K562 (cell line): Measurements from ENCODE around the gene GP1BB. TPM values are rescaled to one million over a fixed set of nuclear protein-coding genes. Genes with fewer than 3 reads are reported as not detected.
A peak's percentile ranks its signal among the peaks of the same experiment; 100 is the strongest.

Source experiments
- ATAC-seq: fragments of 200-7000 bp; cut with Tn5 transposase; 3 replicates; pipeline ENCODE4 v1.9.1; 2020; ENCODE audit warnings: moderate library complexity
- BruUV-seq: library from RNA; stranded (reverse); fragments of 400-500 nt; replicated peaks from 2 replicates; lab custom pipeline; 2021; lab: Mats Ljungman, UMichigan
- CTCF ChIA-PET: fragments of 300-600 bp; formaldehyde crosslinking; extraction: SDS; loops from one replicate; lab custom pipeline; 2021; ENCODE audit warnings: low intra/inter-chr PET ratio; lab: Yijun Ruan, JAX
- POLR2A ChIA-PET: fragments of 300-600, 350-650 bp; sonication (Branson Sonifier 250); formaldehyde crosslinking; extraction: SDS; loops from one replicate; lab custom pipeline; 2021; ENCODE audit warnings: antibody characterized with exemption, inconsistent platforms; lab: Yijun Ruan, JAX
- DNase-seq, 4 experiments: peaks; one replicate each; pipeline versions ENCODE4 v3.0.0 to v3.0.0-alpha.2; 2011 to 2018; ENCODE audit warnings: low spot score in 3 of 4, mixed read lengths in 3 of 4; ENCODE audit errors: extremely low read depth in 1 of 4
- FAIRE-seq: peaks from 2 replicates; lab custom pipeline; 2011; peaks lifted over from hg19 to GRCh38; lab: Jason Lieb, UNC
- H2AFZ ChIP-seq: 2 replicates; pipeline ENCODE4 v1.6.0; 2011; ENCODE audit warnings: low read depth, low read length, control low read depth, inconsistent platforms
- H3K27ac ChIP-seq: fragments of 200-600 bp; 3 replicates; pipeline ENCODE4 v1.8.0; 2011; ENCODE audit warnings: low read depth, mild to moderate bottlenecking, control low read depth, inconsistent platforms, low read length, moderate library complexity, mixed read lengths; ENCODE audit errors: extremely low read depth
- H3K27me3 ChIP-seq, 2 experiments: fragments of 300-600 bp in 1 of 2; 2 replicates in 1 of 2; 3 replicates in 1 of 2; pipeline versions ENCODE4 v1.6.0 to v1.8.0; 2011; ENCODE audit warnings: inconsistent platforms in 2 of 2, low read length in 2 of 2, mild to moderate bottlenecking in 1 of 2, mixed read lengths in 1 of 2, moderate library complexity in 1 of 2; ENCODE audit not compliant: control insufficient read depth in 2 of 2, insufficient read depth in 2 of 2
- H3K36me3 ChIP-seq: fragments of 300-600 bp; 3 replicates; pipeline ENCODE4 v1.8.0; 2011; ENCODE audit warnings: mild to moderate bottlenecking, low read length, inconsistent platforms; ENCODE audit not compliant: control insufficient read depth, insufficient read depth
- H3K4me1 ChIP-seq, 2 experiments: fragments of 200-600 bp in 1 of 2; replicated peaks in 1 of 2; 2 replicates in 1 of 2; 3 replicates in 1 of 2; pipeline versions ENCODE4 v1.5.1 to v1.8.0; 2011; ENCODE audit warnings: inconsistent platforms in 2 of 2, low read length in 2 of 2, mild to moderate bottlenecking in 1 of 2, mixed read lengths in 1 of 2, moderate library complexity in 1 of 2; ENCODE audit not compliant: control insufficient read depth in 2 of 2, insufficient read depth in 2 of 2
- H3K4me2 ChIP-seq: 2 replicates; pipeline ENCODE4 v1.6.1; 2011; ENCODE audit warnings: low read length, control low read depth, inconsistent platforms, mixed read lengths; ENCODE audit not compliant: insufficient read depth
- H3K4me3 ChIP-seq: fragments of 200-600 bp; sonication (generic), shearing (Covaris generic); 2 replicates; pipeline ENCODE4 v1.5.1; 2016; ENCODE audit warnings: control low read depth, inconsistent platforms
- H3K79me2 ChIP-seq: fragments of 200-600 bp; 3 replicates; pipeline ENCODE4 v1.8.0; 2011; ENCODE audit warnings: low read length, inconsistent platforms; ENCODE audit not compliant: control insufficient read depth, insufficient read depth
- H3K9ac ChIP-seq, 2 experiments: 2 replicates each; pipeline versions ENCODE4 v1.6.0 to v1.6.1; 2011; ENCODE audit warnings: low read depth in 2 of 2, low read length in 2 of 2, control low read depth in 1 of 2, inconsistent platforms in 1 of 2, mild to moderate bottlenecking in 1 of 2, mixed read lengths in 1 of 2; ENCODE audit not compliant: insufficient read depth in 1 of 2
- H3K9me1 ChIP-seq: one replicate; pipeline ENCODE4 v1.6.0; 2011; ENCODE audit warnings: inconsistent platforms, mild to moderate bottlenecking, low read length, moderate library complexity; ENCODE audit not compliant: control insufficient read depth, insufficient read depth
- H3K9me3 ChIP-seq: replicated peaks from 2 replicates; pipeline ENCODE4 v1.5.1; 2011; ENCODE audit warnings: low read depth, low read length, inconsistent platforms; ENCODE audit not compliant: control insufficient read depth, insufficient read depth
- H4K20me1 ChIP-seq: replicated peaks from 2 replicates; pipeline ENCODE4 v1.6.1; 2011; ENCODE audit warnings: low read length, inconsistent platforms, mixed read lengths; ENCODE audit not compliant: control insufficient read depth, insufficient read depth
- CHD1 ChIP-seq: fragments of 200-600 bp; sonication (generic); IDR thresholded peaks from one replicate; pipeline ENCODE4 v1.6.1; 2012; ENCODE audit warnings: mild to moderate bottlenecking, moderate library complexity, low read length, inconsistent platforms
- FOS ChIP-seq: IDR thresholded peaks from 3 replicates; pipeline ENCODE4 v1.6.1; 2011; ENCODE audit not compliant: insufficient read length; ENCODE audit errors: extremely low read depth
- HDAC3 ChIP-seq: fragments of 450-650 bp; IDR thresholded peaks from 2 replicates; pipeline ENCODE4 v1.6.1; 2018; ENCODE audit warnings: borderline replicate concordance, mild to moderate bottlenecking, moderate library complexity; ENCODE audit not compliant: partially characterized antibody
- HOXB6 ChIP-seq: fragments of 250-450 bp; sonication (Bioruptor Pico); IDR thresholded peaks from 2 replicates; pipeline ENCODE4 v1.5.1; 2022; ENCODE audit warnings: mild to moderate bottlenecking, borderline replicate concordance
- L3MBTL2 ChIP-seq: fragments of 450-650 bp; IDR thresholded peaks from 2 replicates; pipeline ENCODE4 v1.6.1; 2016; ENCODE audit warnings: mild to moderate bottlenecking, moderate library complexity
- LARP7 ChIP-seq: fragments of 450-650 bp; IDR thresholded peaks from 2 replicates; pipeline ENCODE4 v1.6.1; 2016
- MCM3 ChIP-seq: fragments of 450-650 bp; IDR thresholded peaks from 2 replicates; pipeline ENCODE4 v1.6.1; 2016
- MTF1 ChIP-seq: fragments of 250-450 bp; sonication (Bioruptor Pico); IDR thresholded peaks from 2 replicates; pipeline ENCODE4 v1.9.0; 2021; ENCODE audit warnings: moderate library complexity, mild to moderate bottlenecking, inconsistent platforms, borderline replicate concordance
- MYC ChIP-seq, 2 experiments: fragments of 250-450 bp in 1 of 2; sonication (Bioruptor Pico) in 1 of 2; IDR thresholded peaks; 2 replicates each; pipeline versions ENCODE4 v1.5.1 to v1.6.1; 2012 to 2021; ENCODE audit warnings: low read depth in 2 of 2, borderline replicate concordance in 1 of 2, improper control_type of control experiment in 1 of 2, low read length in 1 of 2, mild to moderate bottlenecking in 1 of 2, moderate library complexity in 1 of 2
- NR4A1 ChIP-seq, 2 experiments: fragments of 250-450 bp in 1 of 2; fragments of 450-650 bp in 1 of 2; sonication (Bioruptor Pico) in 1 of 2; IDR thresholded peaks; 2 replicates each; pipeline versions ENCODE4 v1.4.0 to v1.6.1; 2016 to 2020; ENCODE audit warnings: mild to moderate bottlenecking in 2 of 2, missing compliant biosample characterization in 1 of 2, missing genetic modification characterization in 1 of 2, moderate library complexity in 1 of 2
- PRMT5 ChIP-seq: sonication (generic); formaldehyde crosslinking; IDR thresholded peaks from 2 replicates; pipeline ENCODE4 v1.5.0; 2020; ENCODE audit warnings: missing genetic modification reagents
- PTBP1 ChIP-seq: fragments of 200-400 bp; formaldehyde crosslinking; IDR thresholded peaks from 2 replicates; pipeline ENCODE4 v1.6.1; 2017; ENCODE audit warnings: low read depth, low read length
- SP2 ChIP-seq: IDR thresholded peaks from 2 replicates; pipeline ENCODE4 v1.6.1; 2011; ENCODE audit warnings: mild to moderate bottlenecking, low read depth, low read length, moderate library complexity; ENCODE audit not compliant: poor library complexity, severe bottlenecking; ENCODE audit errors: extremely low read depth
- SRF ChIP-seq, 2 experiments: fragments of 250-450, 450-650 bp in 1 of 2; sonication (Bioruptor Pico) in 1 of 2; sonication (generic) in 1 of 2; formaldehyde crosslinking; IDR thresholded peaks; 2 replicates each; pipeline versions ENCODE4 v1.5.0 to v1.5.1; 2020 to 2022; ENCODE audit warnings: mild to moderate bottlenecking in 1 of 2, missing genetic modification reagents in 1 of 2
- TEAD4 ChIP-seq, 2 experiments: sonication (generic) in 1 of 2; formaldehyde crosslinking in 1 of 2; IDR thresholded peaks; 2 replicates each; pipeline versions ENCODE4 v1.6.1 to v1.8.0; 2012 to 2022; ENCODE audit warnings: borderline replicate concordance in 1 of 2, inconsistent platforms in 1 of 2, low read length in 1 of 2, mild to moderate bottlenecking in 1 of 2, missing genetic modification reagents in 1 of 2
- XRCC5 ChIP-seq: fragments of 200-400 bp; formaldehyde crosslinking; IDR thresholded peaks from 2 replicates; pipeline ENCODE4 v1.6.1; 2017; ENCODE audit warnings: low read depth, mild to moderate bottlenecking, low read length
- ZNF444 ChIP-seq: fragments of 250-450 bp; sonication (Bioruptor Pico); IDR thresholded peaks from 2 replicates; pipeline ENCODE4 v1.4.0; 2020; ENCODE audit warnings: mild to moderate bottlenecking, moderate library complexity
- ZNF830 ChIP-seq: fragments of 250-450 bp; sonication (Bioruptor Pico); IDR thresholded peaks from 2 replicates; pipeline ENCODE4 v1.5.0; 2021; ENCODE audit warnings: mild to moderate bottlenecking
- WGBS: fragments of 100-300 bp; shearing (Covaris generic); methylation state at CpG from one replicate; pipeline ENCODE4 v1.1.6; 2016; ENCODE audit warnings: low coverage, mixed read lengths; ENCODE audit not compliant: insufficient coverage; ENCODE audit errors: missing lambda C conversion rate; 5-methylcytosine and 5-hydroxymethylcytosine counted together
- in situ Hi-C: fragments of 300-500 bp; cut with MboI; formaldehyde crosslinking; loops from 4 replicates; pipeline ENCODE4 v1.15.0; 2018; ENCODE audit warnings: inconsistent platforms, mixed read lengths
- intact Hi-C: fragments of 100-400 bp; cut with micrococcal nuclease; formaldehyde crosslinking; loops from 2 replicates; pipeline ENCODE4 v1.14.2; 2022
- polyA plus RNA-seq, 8 experiments: library from polyadenylated mRNA; depleted of rRNA in 4 of 8; stranded (reverse) in 5 of 8; unstranded in 3 of 8; fragments of >200 nt; fragmentation: Nextera tagmentation in 2 of 8; fragmentation: Illumina TruSeq in 1 of 8; extraction: Ambion mirVana in 2 of 8; extraction: Trizol in 1 of 8; gene quantifications; 2 replicates each; pipeline versions ENCODE4 v1.2.1 to v1.2.3, GENCODE V29; 2011 to 2014; ENCODE audit warnings: inconsistent platforms in 1 of 8, missing spikeins in 1 of 8
- total RNA-seq, 7 experiments: library from RNA; depleted of rRNA in 6 of 7; stranded (reverse); fragments of >200 nt in 6 of 7; fragmentation: Illumina TruSeq in 2 of 7; extraction: Trizol in 2 of 7; gene quantifications; 2 replicates each; pipeline versions ENCODE4 v1.2.1 to v1.2.3, GENCODE V29; 2011 to 2021; ENCODE audit warnings: low replicate concordance in 1 of 7
- TF ChIP-seq, protein P1 (sequence below), 2 experiments: IDR thresholded peaks; 2 replicates each; pipeline ENCODE4 v1.6.1; 2012; ENCODE audit warnings: improper control_type of control experiment in 2 of 2, low read depth in 2 of 2, low read length in 2 of 2, borderline replicate concordance in 1 of 2

GP1BB gene
- total and polyA plus RNA-seq, 9 of the 15 experiments (the other 6 are each of a cell fraction or from before 2014, with no cell fraction given), result 0.69 to 162 (median 2.8) TPM

DNA sequence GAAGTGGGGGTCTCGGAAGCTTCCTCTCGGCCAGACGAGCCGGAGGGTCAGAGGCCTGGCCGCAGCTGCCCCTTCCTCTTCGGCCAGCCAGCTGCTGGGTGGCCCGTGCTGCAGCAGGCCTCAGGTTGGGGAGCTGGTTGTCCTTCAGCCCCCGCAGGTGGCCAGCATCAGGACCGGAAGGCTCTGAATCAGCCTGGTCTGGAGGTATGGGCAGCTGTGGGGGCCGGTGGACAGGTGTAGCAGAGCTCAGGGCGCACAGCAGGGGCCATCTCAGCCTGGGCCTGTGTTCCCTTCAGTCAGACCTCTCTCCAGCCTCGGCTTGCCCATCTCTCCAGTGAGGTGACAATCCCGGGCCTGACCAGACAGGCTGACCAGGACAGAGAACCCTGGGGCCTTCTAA, 23.4 kb downstream of the GP1BB start:
- H3K79me2 ChIP-seq, result no peaks in the 10 kb centered on the region
- H3K9me1 ChIP-seq, result no peaks in the 10 kb centered on the region
- peaks cover 48% of the 10 kb centered on the region for H4K20me1 ChIP-seq
- H3K4me2 ChIP-seq, result no peak overlapping the region
- peak overlapping the region in 1 of 2 experiments; percentile 1; a peak in 1 of 4 replicates for H3K9ac ChIP-seq
- H3K4me1 ChIP-seq, result peaks cover 5 to 74% of the 10 kb centered on the region in 2 experiments
- ChIA-PET CTCF (no interaction called here), POLR2A (interaction anchor here (0.6 to 3.7 kb wide), 17 partner anchors 9 to 1654 kb away, joined by 3 to 20 read pairs (median 4); partner anchors contain the start of gene GP1BB)
- H3K9me3 ChIP-seq, result no peaks in the 10 kb centered on the region
- no peak for ATAC-seq
- in situ Hi-C loops, result no loop called here
- no peak overlapping the region for H3K27ac ChIP-seq
- 33% methylated on average over 13 of the region's 13 CpGs for WGBS
- no peak for FAIRE-seq
- H3K27me3 ChIP-seq, result peaks cover 22 to 68% of the 10 kb centered on the region in 2 experiments; a peak in 4 of 5 replicates
- H3K4me3 ChIP-seq, result no peak overlapping the region
- intact Hi-C loops, result no loop called here
- H2AFZ ChIP-seq, result no peak overlapping the region
- BruUV-seq, result no TSS peak
- H3K36me3 ChIP-seq, result no peaks in the 10 kb centered on the region
- no peak for DNase-seq
- no peak for TF ChIP-seq XRCC5
- TF ChIP-seq NR4A1 (CRISPR knock-in tag; IDR thresholded peaks at IDR 0.05), result no peak
- TF ChIP-seq NR4A1 (tag; IDR thresholded peaks at IDR 0.05), result 0 out of 2 replicates have a peak, but pooled peaks have one; percentile 47
- no peak for TF ChIP-seq L3MBTL2
- TF ChIP-seq MCM3, result no peak
- TF ChIP-seq PRMT5 (CRISPR knock-in tag), result 0 out of 2 replicates have a peak, but pooled peaks have one; percentile 29
- TF ChIP-seq ZNF830, result no peak
- no peak for TF ChIP-seq MTF1 (CRISPR knock-in tag)
- TF ChIP-seq HDAC3, result no peak
- no peak for TF ChIP-seq SRF (CRISPR knock-in tag; IDR thresholded peaks at IDR 0.05)
- TF ChIP-seq HOXB6 (CRISPR knock-in tag), result no peak
- TF ChIP-seq, protein P1, sequence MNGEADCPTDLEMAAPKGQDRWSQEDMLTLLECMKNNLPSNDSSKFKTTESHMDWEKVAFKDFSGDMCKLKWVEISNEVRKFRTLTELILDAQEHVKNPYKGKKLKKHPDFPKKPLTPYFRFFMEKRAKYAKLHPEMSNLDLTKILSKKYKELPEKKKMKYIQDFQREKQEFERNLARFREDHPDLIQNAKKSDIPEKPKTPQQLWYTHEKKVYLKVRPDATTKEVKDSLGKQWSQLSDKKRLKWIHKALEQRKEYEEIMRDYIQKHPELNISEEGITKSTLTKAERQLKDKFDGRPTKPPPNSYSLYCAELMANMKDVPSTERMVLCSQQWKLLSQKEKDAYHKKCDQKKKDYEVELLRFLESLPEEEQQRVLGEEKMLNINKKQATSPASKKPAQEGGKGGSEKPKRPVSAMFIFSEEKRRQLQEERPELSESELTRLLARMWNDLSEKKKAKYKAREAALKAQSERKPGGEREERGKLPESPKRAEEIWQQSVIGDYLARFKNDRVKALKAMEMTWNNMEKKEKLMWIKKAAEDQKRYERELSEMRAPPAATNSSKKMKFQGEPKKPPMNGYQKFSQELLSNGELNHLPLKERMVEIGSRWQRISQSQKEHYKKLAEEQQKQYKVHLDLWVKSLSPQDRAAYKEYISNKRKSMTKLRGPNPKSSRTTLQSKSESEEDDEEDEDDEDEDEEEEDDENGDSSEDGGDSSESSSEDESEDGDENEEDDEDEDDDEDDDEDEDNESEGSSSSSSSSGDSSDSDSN (IDR thresholded peaks at IDR 0.05; ENCODE audit: borderline replicate concordance in 1 of 2, low read depth in 2 of 2, low read length in 2 of 2), result peak in 1 of 2 experiments; percentile 71; a peak in 1 of 4 replicates
- no peak for TF ChIP-seq ZNF444 (CRISPR knock-in tag)
- TF ChIP-seq MYC (IDR thresholded peaks at IDR 0.05; ENCODE audit: low read depth, low read length), result no peak
- TF ChIP-seq MYC (CRISPR knock-in tag; IDR thresholded peaks at IDR 0.05; ENCODE audit: borderline replicate concordance, low read depth), result no peak
- TF ChIP-seq SP2, result no peak
- TF ChIP-seq PTBP1, result no peak
- TF ChIP-seq CHD1, result no peak
- no peak for TF ChIP-seq TEAD4 (IDR thresholded peaks at IDR 0.05; ENCODE audit: low read length)
- no peak for TF ChIP-seq TEAD4 (CRISPR knock-in tag; IDR thresholded peaks at IDR 0.05; ENCODE audit: borderline replicate concordance)
- no peak for TF ChIP-seq LARP7
- TF ChIP-seq FOS, result no peak
